ENCODE measurements around the gene TPP1. TPM values are rescaled to one million over a fixed set of nuclear protein-coding genes. Genes with fewer than 3 reads are reported as not detected.

Gene TPP1
- total RNA-seq, 1 donor from 2014 or later = 50.1 TPM

- no peak overlapping the region for H3K27ac Mint-ChIP-seq
- DNase-seq (ENCODE audit: low spot score in 2 of 2, unreplicated experiment in 2 of 2) = no peak
- no peaks in the 10 kb centered on the region for H3K27me3 Mint-ChIP-seq (ENCODE audit: low read depth)
- peaks cover 6% of the 10 kb centered on the region for H3K36me3 Mint-ChIP-seq
- H3K9me3 Mint-ChIP-seq = no peaks in the 10 kb centered on the region
- H3K4me1 Mint-ChIP-seq = peaks cover 12% of the 10 kb centered on the region
- H3K4me3 Mint-ChIP-seq = no peak overlapping the region
- no peak for TF ChIP-seq CTCF (IDR thresholded peaks at IDR 0.05; ENCODE audit: unreplicated experiment)
Observed at GRCh38 chr11:6574816-6575715, 44.2 kb downstream of the TPP1 start.

GRCh38 chr11:6572215-6572614 is 47.0 kb downstream of the TPP1 start:
- H3K36me3 Mint-ChIP-seq = peaks cover 10% of the 10 kb centered on the region
- no peak for DNase-seq (ENCODE audit: low spot score in 2 of 2, unreplicated experiment in 2 of 2)
- peaks cover 9% of the 10 kb centered on the region for H3K4me1 Mint-ChIP-seq
- H3K27ac Mint-ChIP-seq = no peak overlapping the region
- H3K9me3 Mint-ChIP-seq = no peaks in the 10 kb centered on the region
- no peak overlapping the region for H3K4me3 Mint-ChIP-seq
- TF ChIP-seq CTCF (IDR thresholded peaks at IDR 0.05; ENCODE audit: unreplicated experiment) = no peak
- no peaks in the 10 kb centered on the region for H3K27me3 Mint-ChIP-seq (ENCODE audit: low read depth)

- Mint-ChIP-seq H3K4me1 (peaks cover 2% of the 10 kb centered on the region), H3K36me3 (peaks cover 10% of the 10 kb centered on the region), H3K9me3 (no peaks in the 10 kb centered on the region), H3K4me3 (no peak overlapping the region), H3K27me3 (ENCODE audit: low read depth) (no peaks in the 10 kb centered on the region), H3K27ac (no peak overlapping the region)
- no peak for TF ChIP-seq CTCF (IDR thresholded peaks at IDR 0.05; ENCODE audit: unreplicated experiment)
- DNase-seq (ENCODE audit: low spot score in 2 of 2, unreplicated experiment in 2 of 2) = no peak
Observed at GRCh38 chr11:6571434-6572008, 47.7 kb downstream of the TPP1 start.

GRCh38 chr11:6570691-6571427 is 48.4 kb downstream of the TPP1 start:
- DNase-seq (ENCODE audit: low spot score in 2 of 2, unreplicated experiment in 2 of 2) = no peak
- Mint-ChIP-seq H3K4me3 (no peak overlapping the region), H3K4me1 (no peaks in the 10 kb centered on the region), H3K9me3 (no peaks in the 10 kb centered on the region), H3K27ac (no peak overlapping the region), H3K27me3 (ENCODE audit: low read depth) (no peaks in the 10 kb centered on the region), H3K36me3 (peaks cover 10% of the 10 kb centered on the region)
- no peak for TF ChIP-seq CTCF (IDR thresholded peaks at IDR 0.05; ENCODE audit: unreplicated experiment)

- H3K27ac Mint-ChIP-seq = no peak overlapping the region
- DNase-seq (ENCODE audit: low spot score in 2 of 2, unreplicated experiment in 2 of 2) = no peak
- no peaks in the 10 kb centered on the region for H3K9me3 Mint-ChIP-seq
Observed at GRCh38 chr11:6569706-6570105, 49.5 kb downstream of the TPP1 start.

More at GRCh38 chr11:6569706-6570105, 49.5 kb downstream of the TPP1 start:
- no peak for TF ChIP-seq CTCF (IDR thresholded peaks at IDR 0.05; ENCODE audit: unreplicated experiment)
- no peaks in the 10 kb centered on the region for H3K4me1 Mint-ChIP-seq
- H3K27me3 Mint-ChIP-seq (ENCODE audit: low read depth) = no peaks in the 10 kb centered on the region
- peaks cover 10% of the 10 kb centered on the region for H3K36me3 Mint-ChIP-seq
- H3K4me3 Mint-ChIP-seq = no peak overlapping the region

Data from mesothelial cell of epicardium (in vitro differentiated cells).